Spleen (tissue), 11 donors: ENCODE results near the gene RAD23A. TPM values are rescaled to one million over a fixed set of nuclear protein-coding genes. Genes with fewer than 3 reads are reported as not detected.
"Not testable (repeated sequence)": the region's sequence is repeated elsewhere in the genome, so short reads cannot be mapped to it uniquely, and the experiment has no call there.

Source experiments
- DNase-seq: peaks from one replicate; pipeline ENCODE4 v3.0.0-alpha.2; 2020
- H3K27ac ChIP-seq, 8 donors: fragments of 200-600 bp; sonication (generic) in 7 of 8; 1 replicate in 4 of 8; 2 replicates in 4 of 8; pipeline versions ENCODE4 v1.5.0 to v1.8.0; 2016 to 2021; ENCODE audit warnings: inconsistent platforms in 4 of 8, mild to moderate bottlenecking in 4 of 8, moderate library complexity in 1 of 8
- H3K27me3 ChIP-seq, 7 donors: fragments of 200-600 bp; sonication (generic) in 6 of 7; replicated peaks in 1 of 7; 1 replicate in 4 of 7; 2 replicates in 3 of 7; pipeline versions ENCODE4 v1.5.0 to v1.8.0; 2016 to 2021; ENCODE audit warnings: inconsistent platforms in 3 of 7, mild to moderate bottlenecking in 1 of 7
- H3K36me3 ChIP-seq, 6 donors: fragments of 200-600 bp; sonication (generic) in 5 of 6; 1 replicate in 4 of 6; 2 replicates in 2 of 6; pipeline versions ENCODE4 v1.5.0 to v1.8.0; 2016 to 2021; ENCODE audit warnings: inconsistent platforms in 2 of 6
- H3K4me1 ChIP-seq, 6 donors: fragments of 200-600 bp; sonication (generic) in 5 of 6; 1 replicate in 3 of 6; 2 replicates in 3 of 6; pipeline versions ENCODE4 v1.5.0 to v1.8.0; 2016 to 2021; ENCODE audit warnings: inconsistent platforms in 3 of 6
- H3K4me3 ChIP-seq, 8 donors: fragments of 200-600 bp; sonication (generic) in 7 of 8; 1 replicate in 4 of 8; 2 replicates in 4 of 8; pipeline versions ENCODE4 v1.5.0 to v1.8.0; 2016 to 2021; ENCODE audit warnings: inconsistent platforms in 4 of 8, mild to moderate bottlenecking in 4 of 8, moderate library complexity in 2 of 8
- H3K9me3 ChIP-seq, 8 donors: fragments of 200-600 bp; sonication (generic) in 7 of 8; 1 replicate in 4 of 8; 2 replicates in 4 of 8; pipeline versions ENCODE4 v1.5.0 to v1.8.0; 2016 to 2021; ENCODE audit warnings: inconsistent platforms in 4 of 8
- POLR2A ChIP-seq, 3 donors: fragments of 450-650 bp; IDR thresholded peaks; one replicate each; pipeline ENCODE4 v1.5.1; 2017; ENCODE audit warnings: antibody characterized with exemption in 3 of 3, mild to moderate bottlenecking in 1 of 3
- POLR2AphosphoS5 ChIP-seq, 3 donors: sonication (generic); formaldehyde crosslinking; IDR thresholded peaks; one replicate each; pipeline ENCODE4 v1.5.1; 2017; ENCODE audit warnings: antibody characterized with exemption in 3 of 3
- WGBS, 5 donors: extraction: QIAGEN DNeasy Blood & Tissue Kit in 3 of 5; methylation state at CpG; one replicate each; pipeline versions ENCODE4 v1.1.5 to v1.1.7; 2013 to 2018; 5-methylcytosine and 5-hydroxymethylcytosine counted together
- intact Hi-C: fragments of 100-400 bp; cut with DNase I; formaldehyde crosslinking; loops from one replicate; pipeline ENCODE4 v1.15.0; 2023; ENCODE audit warnings: low total_unique reads
- polyA plus RNA-seq, 3 donors: library from polyadenylated mRNA; stranded (reverse); fragments of 200-250 nt; gene quantifications; one replicate each; pipeline ENCODE4 v1.2.1, GENCODE V29; 2013
- total RNA-seq, 7 donors: library from RNA; depleted of rRNA in 3 of 7; stranded (reverse); fragments of >200 nt in 3 of 7; fragmentation: NEBNext Ultra II Directional in 4 of 7; extraction: Animal tissue kit (Norgen Biotek cat#: 25700) in 4 of 7; gene quantifications; one replicate each; pipeline versions ENCODE4 v1.1.0 to v1.2.1, GENCODE V29; 2016 to 2021
- TF ChIP-seq, protein P1 (sequence below), 11 experiments: fragments of 200-600 bp in 7 of 11; fragments of 450-650 bp in 4 of 11; sonication (generic) in 4 of 11; IDR thresholded peaks in 8 of 11; conservative IDR thresholded peaks in 3 of 11; 1 replicate in 7 of 11; 2 replicates in 4 of 11; pipeline versions ENCODE4 v1.4.0 to v1.8.0; 2016 to 2021; ENCODE audit warnings: antibody characterized with exemption in 11 of 11, inconsistent platforms in 4 of 11, mild to moderate bottlenecking in 1 of 11
- donor health status: healthy with polysubstance abuse.
- donor health status: DM: no; HTN: no; CAD: no; lungs with moderate emphysema.
- donor health status: DM: no; HTN: no; CAD: no.
- donor health status: Bipolar disorder and iron deficiency.
- donor health status: healthy.
- donor health status: DM: no; HTN: no; CAD: no.
- donor health status: DM: yes; HTN: yes; CAD: no.

Gene RAD23A
- total and polyA plus RNA-seq, 10 donors: 80.4 to 134 (median 92.3) TPM

DNA sequence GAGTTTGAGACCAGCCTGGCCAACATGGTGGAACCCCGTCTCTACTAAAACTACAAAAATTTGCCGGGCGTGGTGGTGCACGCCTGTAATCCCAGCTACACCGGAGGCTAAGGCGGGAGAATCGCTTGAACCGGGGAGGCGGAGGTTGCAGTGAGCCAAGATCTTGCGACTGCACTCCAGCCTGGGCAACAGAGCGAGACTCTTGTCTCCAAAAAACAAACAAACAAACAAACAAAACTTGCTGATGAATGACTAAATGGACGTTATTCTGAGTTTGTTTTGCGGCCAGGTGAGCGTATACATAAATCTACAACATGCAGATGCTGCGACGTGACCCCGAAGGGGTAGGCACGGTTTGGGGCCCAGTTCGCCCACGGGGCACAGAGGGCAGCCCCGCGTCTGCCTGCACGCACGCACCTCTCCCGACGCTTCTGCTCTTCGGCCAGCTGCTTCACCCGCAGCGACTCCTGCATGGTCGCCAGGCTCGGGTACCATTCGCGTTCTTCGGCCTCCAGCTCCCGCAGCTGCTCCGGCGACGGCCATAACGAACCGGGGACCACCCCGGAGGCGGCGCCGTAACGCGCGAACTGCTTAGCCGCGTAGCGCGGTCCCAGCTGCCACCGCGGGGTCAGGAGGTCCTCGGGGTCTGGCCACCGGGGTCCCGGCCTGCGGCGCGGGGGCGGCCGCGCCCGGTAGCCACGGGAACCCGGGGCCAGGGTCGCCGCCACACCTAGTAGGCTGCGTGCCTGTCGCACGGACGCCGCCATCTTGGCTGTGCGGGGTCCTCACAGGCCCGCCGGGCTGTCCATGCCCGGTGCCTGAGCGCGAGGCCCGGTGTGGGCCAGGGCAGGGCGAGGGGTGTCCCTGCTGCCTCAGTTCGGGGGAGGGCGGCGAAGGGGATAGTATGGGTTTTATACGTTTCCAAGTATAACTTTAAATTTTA lies 11.1 kb downstream of the RAD23A start, which contains the start of gene GADD45GIP1:
Gene GADD45GIP1, minus strand, starts transcription at position 778 of the 943 bp plus-strand sequence. Its CDS starts 11 bp downstream, at position 767.
- no peaks in the 10 kb centered on the region for H3K27me3 ChIP-seq
- peak within 1 kb of the TSS; percentile 76 to 94 (median 92) for H3K27ac ChIP-seq
- H3K36me3 ChIP-seq: peaks cover 0 to 40% (median 26%) of the 10 kb centered on the region in 6 donors
- peak within 1 kb of the TSS; percentile 79 to 99 (median 93) for H3K4me3 ChIP-seq
- intact Hi-C loops: no loop called here
- TF ChIP-seq, protein P1, sequence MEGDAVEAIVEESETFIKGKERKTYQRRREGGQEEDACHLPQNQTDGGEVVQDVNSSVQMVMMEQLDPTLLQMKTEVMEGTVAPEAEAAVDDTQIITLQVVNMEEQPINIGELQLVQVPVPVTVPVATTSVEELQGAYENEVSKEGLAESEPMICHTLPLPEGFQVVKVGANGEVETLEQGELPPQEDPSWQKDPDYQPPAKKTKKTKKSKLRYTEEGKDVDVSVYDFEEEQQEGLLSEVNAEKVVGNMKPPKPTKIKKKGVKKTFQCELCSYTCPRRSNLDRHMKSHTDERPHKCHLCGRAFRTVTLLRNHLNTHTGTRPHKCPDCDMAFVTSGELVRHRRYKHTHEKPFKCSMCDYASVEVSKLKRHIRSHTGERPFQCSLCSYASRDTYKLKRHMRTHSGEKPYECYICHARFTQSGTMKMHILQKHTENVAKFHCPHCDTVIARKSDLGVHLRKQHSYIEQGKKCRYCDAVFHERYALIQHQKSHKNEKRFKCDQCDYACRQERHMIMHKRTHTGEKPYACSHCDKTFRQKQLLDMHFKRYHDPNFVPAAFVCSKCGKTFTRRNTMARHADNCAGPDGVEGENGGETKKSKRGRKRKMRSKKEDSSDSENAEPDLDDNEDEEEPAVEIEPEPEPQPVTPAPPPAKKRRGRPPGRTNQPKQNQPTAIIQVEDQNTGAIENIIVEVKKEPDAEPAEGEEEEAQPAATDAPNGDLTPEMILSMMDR (IDR thresholded peaks at IDR 0.05 in 8 of 11, conservative IDR thresholded peaks at IDR 0.05 in 3 of 11): peak in 1 of 11 experiments; percentile 16
- peak; percentile 92 to 93 (median 93) for TF ChIP-seq POLR2AphosphoS5 (IDR thresholded peaks at IDR 0.05)
- peak in 2 of 3 donors; percentile 38 to 56 for TF ChIP-seq POLR2A (IDR thresholded peaks at IDR 0.05)
- H3K9me3 ChIP-seq: no peaks in the 10 kb centered on the region
- H3K4me1 ChIP-seq: peaks cover 36 to 63% (median 51%) of the 10 kb centered on the region in 6 donors
- peak; percentile 96 for DNase-seq
- WGBS, 5 donors: 5 to 12% (median 5%) methylated on average over 33 to 84 of the region's 84 CpGs

GRCh38 chr19:12957389-12957952 lies 11.8 kb downstream of the RAD23A start:
- Histone ChIP-seq H3K4me3 (peak overlapping the region; percentile 79 to 99 (median 93)), H3K36me3 (peaks cover 0 to 32% (median 20%) of the 10 kb centered on the region in 6 donors), H3K27ac (peak overlapping the region; percentile 76 to 94 (median 92)), H3K4me1 (peaks cover 36 to 55% (median 47%) of the 10 kb centered on the region in 6 donors)
- DNase-seq, H3K27me3 ChIP-seq, intact Hi-C loops, H3K9me3 ChIP-seq: not testable (repeated sequence)
- 28 to 35% (median 32%) methylated on average over 30 to 31 of the region's 31 CpGs for WGBS, 5 donors

- intact Hi-C loops: no loop called here
- Histone ChIP-seq H3K27ac (no peak overlapping the region), H3K4me1 (peaks cover 20 to 35% (median 27%) of the 10 kb centered on the region in 6 donors), H3K36me3 (peaks cover 0 to 12% (median 1%) of the 10 kb centered on the region in 6 donors), H3K4me3 (no peak overlapping the region), H3K27me3 (no peaks in the 10 kb centered on the region), H3K9me3 (no peaks in the 10 kb centered on the region)
- 59 to 83% (median 66%) methylated on average over 6 of the region's 6 CpGs for WGBS, 5 donors
- no peak for TF ChIP-seq POLR2A (IDR thresholded peaks at IDR 0.05)
- DNase-seq: no peak
These were observed 13.8 kb downstream of the RAD23A start for GRCh38 chr19:12959481-12959880.

- Histone ChIP-seq H3K27me3 (no peaks in the 10 kb centered on the region), H3K36me3 (no peaks in the 10 kb centered on the region), H3K4me3 (peak overlapping the region; percentile 27 to 72 (median 38)), H3K9me3 (no peaks in the 10 kb centered on the region), H3K27ac (peak overlapping the region in 7 of 8 donors; percentile 27 to 79 (median 62)), H3K4me1 (peaks cover 3 to 14% (median 12%) of the 10 kb centered on the region in 6 donors)
- 0 to 1% (median 0%) methylated on average over 17 to 34 of the region's 34 CpGs for WGBS, 5 donors
- peak; percentile 95 for DNase-seq
- TF ChIP-seq, protein P1 (IDR thresholded peaks at IDR 0.05 in 8 of 11, conservative IDR thresholded peaks at IDR 0.05 in 3 of 11): peak; percentile 80 to 98 (median 96)
- no peak for TF ChIP-seq POLR2A (IDR thresholded peaks at IDR 0.05)
- peak; percentile 26 to 81 (median 57) for TF ChIP-seq POLR2AphosphoS5 (IDR thresholded peaks at IDR 0.05)
- intact Hi-C loops: loop anchor here (10.0 kb wide), 1 partner anchor 80 kb away; the partner anchor contains the start of genes DNASE2 and KLF1
These were observed 19.6 kb downstream of the RAD23A start for GRCh38 chr19:12965017-12965811.
